HG02571 (cell line): ENCODE measurements around the gene MYADM.
"Not testable (repeated sequence)": the region's sequence is repeated elsewhere in the genome, so short reads cannot be mapped to it uniquely, and the experiment has no call there.

Source experiments
- ATAC-seq: cut with Tn5 transposase; IDR thresholded peaks from one replicate; pipeline ENCODE4 v1.9.1; 2021; ENCODE audit warnings: mild to moderate bottlenecking, moderate library complexity; ENCODE audit not compliant: unreplicated experiment

Gene MYADM

DNA sequence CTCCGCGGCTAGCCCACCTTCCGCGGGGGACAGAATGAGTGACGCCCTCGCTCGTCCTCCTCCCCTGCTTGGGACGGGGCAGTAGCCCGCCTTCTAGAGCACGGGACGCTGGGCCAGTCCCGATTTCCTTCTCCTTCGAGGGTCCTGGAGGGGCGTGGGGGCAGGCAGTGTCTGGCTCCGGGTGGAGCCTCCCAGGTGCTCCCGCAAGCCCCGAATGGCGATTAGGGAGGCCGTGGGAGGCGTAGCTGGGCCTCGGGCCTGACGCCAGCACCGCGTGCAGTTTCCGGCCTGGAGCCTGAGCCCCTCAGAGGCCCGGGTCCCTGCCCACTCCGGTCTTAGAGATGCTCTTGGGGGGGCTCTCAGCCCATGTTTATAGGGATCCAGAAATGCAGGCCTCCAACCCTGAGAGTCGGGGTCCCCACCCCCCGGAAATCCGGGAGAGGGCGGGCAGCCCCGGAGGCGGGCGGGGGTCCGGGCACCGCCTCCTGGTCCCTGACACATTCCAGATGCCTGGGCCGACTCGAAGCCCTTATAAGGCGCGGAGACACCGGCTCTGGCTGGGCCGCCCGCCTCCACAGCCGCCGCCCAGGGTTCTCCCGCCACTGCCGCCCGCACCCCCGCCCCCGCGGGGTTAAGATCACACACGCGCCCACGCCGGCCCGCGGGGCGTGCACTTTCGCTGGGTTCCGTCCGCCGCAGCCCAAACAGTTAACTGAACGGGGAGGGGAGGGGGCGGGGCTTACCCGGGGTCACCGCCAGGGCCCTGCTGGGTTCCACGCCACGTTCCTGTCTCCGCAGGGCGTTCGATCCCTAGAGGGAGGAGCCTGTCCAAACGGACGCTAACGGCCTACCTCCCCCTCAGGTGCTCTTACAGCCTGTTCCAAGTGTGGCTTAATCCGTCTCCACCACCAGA, 1.5 kb downstream of the MYADM start:
- peak; percentile 33 for ATAC-seq

DNA sequence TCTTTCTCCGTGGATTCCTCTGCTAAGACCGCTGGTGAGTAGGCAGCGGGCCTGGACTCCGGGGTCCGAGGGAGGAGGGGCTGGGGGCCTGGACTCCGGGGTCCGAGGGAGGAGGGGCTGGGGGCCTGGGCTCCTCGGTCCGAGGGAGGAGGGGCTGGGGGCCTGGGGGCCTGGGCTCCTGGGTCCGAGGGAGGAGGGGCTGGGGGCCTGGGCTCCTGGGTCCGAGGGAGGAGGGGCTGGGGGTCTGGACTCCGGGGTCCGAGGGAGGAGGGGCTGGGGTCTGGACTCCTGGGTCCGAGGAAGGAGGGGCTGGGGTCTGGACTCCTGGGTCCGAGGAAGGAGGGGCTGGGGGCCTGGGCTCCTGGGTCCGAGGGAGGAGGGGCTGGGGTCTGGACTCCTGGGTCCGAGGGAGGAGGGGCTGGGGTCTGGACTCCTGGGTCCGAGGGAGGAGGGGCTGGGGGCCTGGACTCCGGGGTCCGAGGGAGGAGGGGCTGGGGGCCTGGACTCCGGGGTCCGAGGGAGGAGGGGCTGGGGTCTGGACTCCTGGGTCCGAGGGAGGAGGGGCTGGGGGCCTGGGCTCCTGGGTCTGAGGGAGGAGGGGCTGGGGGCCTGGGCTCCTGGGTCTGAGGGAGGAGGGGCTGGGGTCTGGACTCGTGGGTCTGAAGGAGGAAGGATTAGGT, 2.3 kb downstream of the MYADM start:
- not testable (repeated sequence) for ATAC-seq

DNA sequence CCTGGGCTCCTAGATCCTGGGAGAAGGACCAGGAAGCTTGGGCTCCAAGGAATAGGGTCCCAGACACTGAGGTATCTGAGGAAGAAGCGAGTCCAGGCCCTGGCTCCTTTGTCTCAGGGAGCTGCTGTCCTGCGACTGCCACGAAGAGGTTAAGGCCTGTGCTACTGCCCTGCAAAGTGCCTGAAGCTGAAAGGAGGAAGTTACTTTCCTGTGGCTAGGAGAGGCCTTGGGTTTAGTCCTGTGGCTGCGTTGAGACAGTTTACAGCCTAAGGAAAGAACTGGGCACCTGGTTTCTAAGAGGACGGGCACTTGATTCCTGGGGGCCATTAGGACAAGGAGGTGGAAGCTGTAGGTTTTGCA, 2.8 kb downstream of the MYADM start:
- ATAC-seq = no peak

DNA sequence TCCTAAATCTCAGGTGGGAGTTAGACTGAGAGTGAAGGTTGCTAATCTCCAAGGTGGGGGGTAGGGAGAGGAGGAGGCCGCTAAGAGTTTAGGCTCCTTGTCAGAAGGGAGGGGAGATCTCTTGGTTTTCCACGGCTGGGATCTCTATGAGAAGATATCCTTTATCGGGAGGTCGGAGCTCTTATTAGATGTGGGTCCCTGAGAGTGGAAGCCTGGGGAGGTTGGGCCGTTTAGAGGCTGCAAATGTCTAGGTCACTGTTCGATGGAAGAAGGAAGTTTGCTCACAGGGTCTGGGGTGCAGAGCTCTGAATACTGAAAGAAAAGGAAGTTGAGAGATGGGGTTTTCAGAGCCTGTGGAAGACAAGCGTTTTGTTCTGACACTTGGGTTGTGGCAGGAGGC, 3.8 kb downstream of the MYADM start:
- no peak for ATAC-seq

DNA sequence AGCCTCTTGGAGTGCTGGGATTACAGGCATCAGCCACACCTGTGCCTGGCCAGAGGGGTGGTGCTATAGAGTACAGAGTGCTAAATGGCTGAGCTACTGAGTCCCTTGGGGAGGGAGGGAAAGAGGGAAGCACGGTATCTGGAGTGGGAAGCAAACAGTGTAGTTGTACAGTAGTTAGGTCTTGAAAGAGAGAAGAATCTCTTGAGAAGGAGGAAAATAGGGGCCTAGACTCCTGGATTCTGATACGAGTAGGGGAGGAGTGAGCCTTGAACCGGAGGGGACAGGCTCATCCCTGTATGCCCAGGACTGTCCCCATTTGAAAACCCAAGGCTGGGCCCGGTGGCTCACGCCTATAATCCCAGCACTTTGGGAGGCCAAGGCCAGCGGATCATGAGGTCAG, 5.1 kb downstream of the MYADM start:
- ATAC-seq = no peak

DNA sequence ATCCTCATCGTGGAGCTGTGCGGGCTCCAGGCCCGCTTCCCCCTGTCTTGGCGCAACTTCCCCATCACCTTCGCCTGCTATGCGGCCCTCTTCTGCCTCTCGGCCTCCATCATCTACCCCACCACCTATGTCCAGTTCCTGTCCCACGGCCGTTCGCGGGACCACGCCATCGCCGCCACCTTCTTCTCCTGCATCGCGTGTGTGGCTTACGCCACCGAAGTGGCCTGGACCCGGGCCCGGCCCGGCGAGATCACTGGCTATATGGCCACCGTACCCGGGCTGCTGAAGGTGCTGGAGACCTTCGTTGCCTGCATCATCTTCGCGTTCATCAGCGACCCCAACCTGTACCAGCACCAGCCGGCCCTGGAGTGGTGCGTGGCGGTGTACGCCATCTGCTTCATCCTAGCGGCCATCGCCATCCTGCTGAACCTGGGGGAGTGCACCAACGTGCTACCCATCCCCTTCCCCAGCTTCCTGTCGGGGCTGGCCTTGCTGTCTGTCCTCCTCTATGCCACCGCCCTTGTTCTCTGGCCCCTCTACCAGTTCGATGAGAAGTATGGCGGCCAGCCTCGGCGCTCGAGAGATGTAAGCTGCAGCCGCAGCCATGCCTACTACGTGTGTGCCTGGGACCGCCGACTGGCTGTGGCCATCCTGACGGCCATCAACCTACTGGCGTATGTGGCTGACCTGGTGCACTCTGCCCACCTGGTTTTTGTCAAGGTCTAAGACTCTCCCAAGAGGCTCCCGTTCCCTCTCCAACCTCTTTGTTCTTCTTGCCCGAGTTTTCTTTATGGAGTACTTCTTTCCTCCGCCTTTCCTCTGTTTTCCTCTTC, 6.3 kb downstream of the MYADM start:
- no peak for ATAC-seq

DNA sequence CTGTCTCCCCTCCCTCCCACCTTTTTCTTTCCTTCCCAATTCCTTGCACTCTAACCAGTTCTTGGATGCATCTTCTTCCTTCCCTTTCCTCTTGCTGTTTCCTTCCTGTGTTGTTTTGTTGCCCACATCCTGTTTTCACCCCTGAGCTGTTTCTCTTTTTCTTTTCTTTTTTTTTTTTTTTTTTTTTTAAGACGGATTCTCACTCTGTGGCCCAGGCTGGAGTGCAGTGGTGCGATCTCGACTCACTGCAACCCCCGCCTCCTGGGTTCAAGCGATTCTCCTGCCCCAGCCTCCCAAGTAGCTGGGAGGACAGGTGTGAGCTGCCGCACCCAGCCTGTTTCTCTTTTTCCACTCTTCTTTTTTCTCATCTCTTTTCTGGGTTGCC, 6.9 kb downstream of the MYADM start:
- no peak for ATAC-seq

DNA sequence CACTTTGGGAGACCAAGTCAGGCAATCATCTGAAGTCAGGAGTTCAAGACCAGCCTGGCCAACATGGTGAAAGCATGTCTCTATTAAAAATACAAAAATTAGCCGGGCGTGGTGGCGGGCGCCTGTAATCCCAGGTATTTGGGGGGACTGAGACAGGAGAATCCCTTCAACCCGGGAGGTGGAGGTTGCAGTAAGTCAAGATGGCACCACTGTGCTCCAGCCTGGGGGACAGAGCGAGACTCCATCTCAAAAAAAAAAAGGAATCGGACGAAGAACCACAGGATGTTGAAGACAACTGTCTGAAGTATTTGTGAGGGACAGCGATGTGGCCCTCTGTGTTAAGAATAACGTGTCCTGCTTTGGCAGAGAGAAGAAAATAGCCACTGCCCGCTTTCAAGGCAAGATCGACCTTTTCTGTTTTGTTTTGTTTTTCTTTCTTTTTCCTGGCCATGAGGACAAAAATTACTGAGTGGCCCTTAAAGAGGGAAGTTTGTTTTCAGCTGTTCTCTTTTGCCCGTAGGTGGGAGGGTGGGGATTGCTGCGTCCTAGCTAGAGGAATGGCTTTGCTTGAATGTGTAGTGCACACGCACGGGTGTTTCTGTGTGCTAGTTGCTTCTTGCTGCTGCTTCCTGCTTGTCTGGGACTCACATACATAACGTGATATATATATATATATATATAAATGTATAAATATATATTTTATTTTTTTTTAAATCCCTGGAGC, 8.1 kb downstream of the MYADM start:
- no peak for ATAC-seq

DNA sequence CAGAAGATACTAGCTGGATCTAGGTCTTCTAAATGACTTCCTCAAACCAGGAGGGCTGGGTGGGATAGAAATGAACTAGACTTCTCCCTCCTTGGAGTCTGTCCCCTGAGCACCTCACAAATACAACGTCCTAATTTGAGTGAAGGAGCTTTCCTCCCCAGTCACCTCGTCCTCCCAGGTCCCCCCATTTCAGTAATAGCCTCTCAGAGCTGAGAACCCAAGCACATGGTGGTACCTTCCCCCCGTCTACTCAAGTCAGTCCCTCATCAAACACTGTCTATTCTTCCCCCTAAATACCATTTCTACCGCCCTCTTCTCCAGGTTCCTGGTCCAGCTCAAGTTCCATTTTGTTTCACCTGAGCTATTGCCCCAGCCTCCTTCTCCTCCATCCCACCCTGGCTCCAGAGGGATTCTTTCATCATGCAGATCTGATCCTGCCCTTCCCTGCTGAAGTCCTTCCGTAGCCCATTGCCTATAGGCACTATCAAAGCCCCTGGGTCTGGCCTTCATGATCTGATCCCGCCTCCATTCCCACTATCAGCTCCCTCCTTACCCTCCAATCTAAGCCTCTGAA, 9.1 kb downstream of the MYADM start:
- no peak for ATAC-seq

DNA sequence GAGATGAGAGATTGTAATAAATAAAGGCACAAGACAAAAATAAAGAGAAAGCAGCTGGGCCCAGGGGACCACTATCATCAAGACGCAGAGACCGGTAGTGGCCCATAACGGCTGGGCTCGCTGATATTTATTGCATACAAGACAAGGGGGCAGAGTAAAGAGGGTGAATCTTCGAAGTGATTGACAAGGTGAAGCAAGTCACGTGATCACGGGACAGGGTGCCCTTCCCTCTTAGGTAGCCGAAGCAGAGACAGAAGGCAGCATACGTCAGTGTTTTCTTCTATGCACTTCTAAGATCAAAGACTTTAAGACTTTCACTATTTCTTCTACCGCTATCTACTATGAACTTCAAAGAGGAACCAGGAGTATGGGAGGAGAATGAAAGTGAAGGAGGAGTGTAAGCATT, 9.7 kb downstream of the MYADM start:
- no peak for ATAC-seq

DNA sequence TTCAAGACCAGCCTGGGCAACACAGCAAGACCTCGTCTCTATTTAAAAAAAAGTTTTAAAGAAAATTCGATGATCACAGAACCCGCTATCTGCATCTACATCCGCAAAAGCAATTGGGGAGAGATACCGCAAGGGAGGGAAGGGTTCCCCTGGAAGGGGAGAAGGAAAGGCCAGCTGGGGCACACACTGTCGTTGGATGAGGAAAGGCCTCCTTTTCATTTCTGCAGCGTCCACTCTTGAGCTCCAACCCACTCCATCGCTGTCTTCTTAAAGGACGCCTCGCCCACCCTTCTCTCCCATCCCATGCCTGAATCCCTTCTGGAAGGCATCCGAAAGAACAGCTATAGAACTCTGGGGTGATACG, 11.1 kb downstream of the MYADM start:
- ATAC-seq = no peak

DNA sequence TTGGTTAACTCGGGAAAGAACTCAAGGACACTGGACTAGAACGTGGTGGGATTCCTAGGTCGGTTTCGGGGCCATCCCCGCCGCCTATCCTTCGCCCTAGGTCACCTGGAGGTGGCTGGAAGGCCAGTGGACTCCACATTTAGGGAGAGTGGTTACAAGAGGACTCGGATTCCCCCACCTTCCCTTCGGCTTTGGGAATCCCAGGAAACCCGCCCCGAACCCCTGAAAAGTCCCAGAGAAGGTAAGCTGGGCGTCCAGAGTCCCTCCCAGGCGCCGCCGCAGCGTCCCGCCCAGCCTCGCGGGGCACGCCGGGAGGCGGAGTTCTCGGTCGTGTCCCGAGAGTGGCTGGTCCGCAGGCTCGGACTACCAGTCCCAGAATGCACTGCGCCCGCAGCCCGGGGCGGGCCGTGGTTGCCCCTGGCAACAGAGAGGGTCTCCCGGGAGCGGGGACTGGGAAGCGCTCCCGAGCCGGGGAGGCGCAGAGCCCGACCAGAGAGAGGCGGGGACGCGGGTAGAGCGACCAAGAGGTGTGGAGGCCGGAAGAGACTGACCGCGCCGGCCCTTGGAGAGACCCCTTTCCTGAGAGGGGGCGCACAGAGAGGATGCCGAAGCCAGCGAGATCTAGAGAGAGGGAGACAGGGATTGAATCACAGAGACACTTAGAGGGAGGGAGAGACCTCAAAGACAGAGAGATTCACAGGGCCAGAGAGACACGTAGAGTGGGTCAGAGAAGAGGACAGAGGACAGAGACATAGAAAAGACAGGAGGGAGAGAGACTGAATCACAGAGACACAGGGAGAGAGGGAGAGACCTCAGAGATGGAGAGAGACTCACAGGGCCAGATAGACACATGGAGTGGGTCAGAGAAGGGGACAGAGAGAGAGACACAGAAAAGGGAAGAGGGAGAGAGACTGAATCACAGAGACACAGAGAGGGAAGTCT, 11.7 kb downstream of the MYADM start:
- ATAC-seq = peak; percentile 61

DNA sequence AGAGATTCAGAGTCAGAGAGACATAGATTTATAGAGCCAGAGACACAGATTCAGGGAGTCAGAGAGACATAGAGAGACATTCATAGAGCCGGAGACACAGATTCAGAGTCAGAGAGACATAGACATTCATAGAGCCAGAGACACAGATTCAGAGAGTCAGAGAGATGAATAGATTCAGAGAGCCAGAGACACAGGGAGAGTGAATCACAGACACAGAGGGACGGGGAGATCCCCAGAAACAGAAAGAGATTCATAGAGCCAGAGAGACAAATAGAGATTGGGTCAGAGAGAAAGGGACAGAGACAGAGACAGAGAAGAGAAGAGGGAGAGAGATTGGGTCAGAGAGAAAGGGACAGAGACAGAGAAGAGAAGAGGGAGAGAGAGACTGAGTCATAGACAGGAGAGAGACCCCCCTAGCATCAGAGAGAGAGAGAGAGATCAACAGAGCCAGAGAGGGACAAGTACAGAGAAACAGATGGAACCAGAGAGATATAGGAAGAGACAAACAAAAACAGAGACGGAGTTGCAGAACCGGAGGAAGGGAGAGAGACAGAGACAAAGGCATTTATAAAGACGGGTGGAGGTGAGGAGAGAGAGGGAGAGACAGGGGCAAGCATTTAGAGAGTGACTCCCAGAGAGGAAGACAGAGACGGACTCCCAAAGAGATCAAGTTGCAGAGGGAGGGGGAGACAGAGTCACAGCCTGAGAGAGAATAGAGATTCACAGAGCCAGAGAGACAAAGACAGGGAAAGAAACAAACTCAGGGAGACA, 13.2 kb downstream of the MYADM start:
- no peak for ATAC-seq

DNA sequence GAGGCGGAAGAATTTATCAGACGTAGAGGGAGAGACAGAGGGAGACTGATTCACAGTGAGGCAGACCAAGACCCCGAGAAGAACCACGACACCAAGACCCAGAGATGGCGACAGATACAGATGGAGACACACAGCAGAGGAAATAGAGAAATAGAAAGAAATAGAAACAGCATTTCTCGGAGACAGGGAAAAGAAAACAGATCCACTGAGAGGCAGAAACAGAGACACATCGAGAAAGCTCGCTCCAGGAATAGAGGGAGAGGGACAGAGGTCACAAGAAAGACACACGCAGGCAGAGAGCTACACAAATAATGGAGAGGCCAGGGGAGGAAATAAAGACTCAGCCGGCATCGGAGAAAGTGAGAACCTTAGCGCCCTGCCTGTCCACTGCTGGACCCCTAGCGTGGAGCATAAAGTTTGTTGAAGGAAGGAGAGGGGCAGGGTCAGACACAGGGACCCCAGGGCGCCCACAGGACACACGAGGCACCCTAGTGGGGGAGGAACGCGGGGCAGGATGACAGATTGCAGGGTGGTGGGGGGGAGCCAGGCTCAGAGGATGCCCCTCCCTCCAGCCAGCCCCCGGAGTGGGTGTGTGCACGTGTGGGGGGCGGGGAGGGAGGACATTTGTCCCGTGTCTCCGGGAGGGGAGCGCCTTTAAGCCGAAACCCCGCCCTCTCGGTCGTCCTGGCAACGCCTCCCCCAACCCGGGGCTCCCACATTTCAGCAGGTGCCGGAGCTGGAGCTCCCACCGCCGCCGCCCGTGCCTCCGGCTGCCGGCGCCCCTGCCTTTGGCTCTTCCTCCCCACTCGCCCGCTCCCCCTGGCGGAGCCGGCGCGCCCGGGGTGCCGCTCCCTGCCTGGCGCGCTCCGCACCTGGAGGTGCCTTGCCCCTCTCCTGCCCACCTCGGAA, 14.1 kb downstream of the MYADM start, which contains the start of gene PRKCG:
TSS of gene PRKCG (plus strand) at position 716 of the 909 bp plus-strand sequence. CDS start 298 bp downstream, outside the sequence.
- no peak for ATAC-seq

DNA sequence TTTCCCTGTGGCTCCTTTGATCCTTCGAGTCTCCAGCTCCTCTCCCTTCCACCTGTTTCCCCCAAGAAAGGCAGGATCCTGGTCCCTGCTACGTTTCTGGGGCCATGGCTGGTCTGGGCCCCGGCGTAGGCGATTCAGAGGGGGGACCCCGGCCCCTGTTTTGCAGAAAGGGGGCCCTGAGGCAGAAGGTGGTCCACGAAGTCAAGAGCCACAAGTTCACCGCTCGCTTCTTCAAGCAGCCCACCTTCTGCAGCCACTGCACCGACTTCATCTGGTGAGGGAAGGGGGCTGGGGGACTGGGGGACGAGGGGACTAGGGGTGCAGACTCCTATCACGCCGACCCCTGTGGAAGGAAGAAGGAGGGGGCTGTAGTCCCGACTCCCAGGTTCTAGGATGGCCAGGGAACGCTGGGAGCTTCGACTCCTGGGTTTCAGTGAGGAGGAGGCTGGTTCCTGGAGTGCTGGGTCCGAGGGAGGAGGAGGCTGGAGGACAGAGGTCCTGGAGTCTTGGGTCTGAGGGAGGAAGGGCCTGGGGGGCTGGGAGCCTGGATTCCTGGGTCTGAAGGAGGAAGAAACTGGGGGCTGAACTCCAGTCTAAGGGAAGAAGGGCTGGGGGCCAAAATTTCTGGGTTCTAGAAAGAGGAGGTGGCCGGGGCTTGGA, 14.8 kb downstream of the MYADM start:
- ATAC-seq = no peak

DNA sequence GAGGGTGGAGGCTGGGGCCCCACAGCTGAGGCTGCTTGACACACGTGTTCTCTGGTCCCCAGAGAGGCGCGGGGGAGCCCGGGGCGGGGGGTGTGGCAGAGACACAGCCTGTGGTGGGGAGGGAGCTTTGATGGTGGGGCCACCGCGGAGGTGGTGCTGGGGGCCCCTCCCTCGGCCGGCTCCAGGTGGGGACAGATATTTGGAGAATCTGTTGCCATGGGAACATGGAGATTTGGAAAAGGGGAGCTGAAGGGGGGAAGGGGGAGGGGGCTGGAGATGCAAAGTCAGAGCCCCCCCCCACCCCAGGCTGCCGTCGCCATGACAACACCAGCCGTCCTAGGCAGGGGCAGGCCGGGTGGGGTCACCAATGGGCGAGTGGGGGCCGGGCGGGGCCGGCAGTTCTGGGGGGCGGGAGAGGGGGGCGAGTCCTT, 15.6 kb downstream of the MYADM start:
- ATAC-seq = no peak

DNA sequence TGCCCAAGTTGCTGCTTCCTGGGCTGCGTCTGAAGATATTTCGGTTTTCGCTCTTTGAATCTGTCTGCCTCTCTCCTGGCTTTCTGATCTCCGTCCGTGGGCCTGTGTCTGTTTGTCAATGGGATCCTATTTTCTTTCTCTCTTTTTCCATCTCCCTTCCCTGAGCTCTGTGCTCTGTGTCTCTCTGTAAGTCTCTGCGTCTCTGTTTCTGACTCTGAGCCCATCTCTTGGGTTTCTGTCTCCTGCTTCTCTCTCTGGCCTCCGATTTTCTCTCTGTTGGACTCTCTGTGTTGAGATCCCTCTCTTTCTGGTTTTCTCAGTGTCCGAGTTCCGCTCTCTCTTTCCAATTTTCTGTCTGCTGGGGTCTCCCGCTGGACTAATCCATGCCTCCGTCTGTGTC, 16.1 kb downstream of the MYADM start:
- ATAC-seq = no peak
